Glutamatergic neuron (in vitro differentiated cells): ENCODE measurements around the gene RPS27. TPM values are rescaled to one million over a fixed set of nuclear protein-coding genes. Genes with fewer than 3 reads are reported as not detected.

Experiments used
- DNase-seq: peaks from one replicate; pipeline ENCODE4 v3.0.0; 2022
- H3K27ac Mint-ChIP-seq: one replicate; pipeline ENCODE4 v1.8.0; 2020; ENCODE audit warnings: mild to moderate bottlenecking, mixed read lengths, inconsistent platforms; ENCODE audit not compliant: unreplicated experiment
- H3K27me3 Mint-ChIP-seq: one replicate; pipeline ENCODE4 v1.8.0; 2020; ENCODE audit warnings: mild to moderate bottlenecking, moderate library complexity, mixed read lengths, inconsistent platforms; ENCODE audit not compliant: unreplicated experiment
- H3K36me3 Mint-ChIP-seq: one replicate; pipeline ENCODE4 v1.8.0; 2020; ENCODE audit warnings: mild to moderate bottlenecking, mixed read lengths, inconsistent platforms; ENCODE audit not compliant: unreplicated experiment
- H3K4me1 Mint-ChIP-seq: one replicate; pipeline ENCODE4 v1.8.0; 2020; ENCODE audit warnings: mild to moderate bottlenecking, low read depth, mixed read lengths, inconsistent platforms; ENCODE audit not compliant: unreplicated experiment
- H3K4me3 Mint-ChIP-seq: one replicate; pipeline ENCODE4 v1.8.0; 2020; ENCODE audit warnings: mild to moderate bottlenecking, mixed read lengths, inconsistent platforms; ENCODE audit not compliant: unreplicated experiment
- H3K9me3 Mint-ChIP-seq: one replicate; pipeline ENCODE4 v1.8.0; 2020; ENCODE audit warnings: mild to moderate bottlenecking, moderate library complexity, mixed read lengths, inconsistent platforms; ENCODE audit not compliant: unreplicated experiment
- total RNA-seq: library from RNA; stranded (reverse); fragmentation: NEBNext Ultra II Directional; extraction: Animal tissue kit (Norgen Biotek cat#: 25700); gene quantifications from one replicate; pipeline ENCODE4 v1.2.1, GENCODE V29; 2021; ENCODE audit not compliant: unreplicated experiment
- TF ChIP-seq, protein P1 (sequence below): fragments of 200-600 bp; sonication (generic); IDR thresholded peaks from one replicate; pipeline ENCODE4 v1.5.0; 2021; ENCODE audit not compliant: partially characterized antibody, unreplicated experiment

Gene RPS27
- total RNA-seq, 1 donor from 2014 or later: 881 TPM

GRCh38 chr1:153951183-153951582, 39.4 kb upstream of the RPS27 start:
- TF ChIP-seq, protein P1, sequence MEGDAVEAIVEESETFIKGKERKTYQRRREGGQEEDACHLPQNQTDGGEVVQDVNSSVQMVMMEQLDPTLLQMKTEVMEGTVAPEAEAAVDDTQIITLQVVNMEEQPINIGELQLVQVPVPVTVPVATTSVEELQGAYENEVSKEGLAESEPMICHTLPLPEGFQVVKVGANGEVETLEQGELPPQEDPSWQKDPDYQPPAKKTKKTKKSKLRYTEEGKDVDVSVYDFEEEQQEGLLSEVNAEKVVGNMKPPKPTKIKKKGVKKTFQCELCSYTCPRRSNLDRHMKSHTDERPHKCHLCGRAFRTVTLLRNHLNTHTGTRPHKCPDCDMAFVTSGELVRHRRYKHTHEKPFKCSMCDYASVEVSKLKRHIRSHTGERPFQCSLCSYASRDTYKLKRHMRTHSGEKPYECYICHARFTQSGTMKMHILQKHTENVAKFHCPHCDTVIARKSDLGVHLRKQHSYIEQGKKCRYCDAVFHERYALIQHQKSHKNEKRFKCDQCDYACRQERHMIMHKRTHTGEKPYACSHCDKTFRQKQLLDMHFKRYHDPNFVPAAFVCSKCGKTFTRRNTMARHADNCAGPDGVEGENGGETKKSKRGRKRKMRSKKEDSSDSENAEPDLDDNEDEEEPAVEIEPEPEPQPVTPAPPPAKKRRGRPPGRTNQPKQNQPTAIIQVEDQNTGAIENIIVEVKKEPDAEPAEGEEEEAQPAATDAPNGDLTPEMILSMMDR: no peak
- DNase-seq: no peak
- H3K36me3 Mint-ChIP-seq: no peaks in the 10 kb centered on the region
- no peak overlapping the region for H3K4me3 Mint-ChIP-seq
- H3K4me1 Mint-ChIP-seq: peaks cover 13% of the 10 kb centered on the region
- H3K27me3 Mint-ChIP-seq: peaks cover 6% of the 10 kb centered on the region
- peaks cover 3% of the 10 kb centered on the region for H3K9me3 Mint-ChIP-seq
- peak overlapping the region; percentile 31 for H3K27ac Mint-ChIP-seq

GRCh38 chr1:153951801-153952200, 38.8 kb upstream of the RPS27 start:
- no peak overlapping the region for H3K27ac Mint-ChIP-seq
- peaks cover 3% of the 10 kb centered on the region for H3K9me3 Mint-ChIP-seq
- TF ChIP-seq, protein P1: no peak
- no peak overlapping the region for H3K4me3 Mint-ChIP-seq
- H3K4me1 Mint-ChIP-seq: peaks cover 18% of the 10 kb centered on the region
- DNase-seq: no peak
- peaks cover 6% of the 10 kb centered on the region for H3K27me3 Mint-ChIP-seq
- H3K36me3 Mint-ChIP-seq: no peaks in the 10 kb centered on the region

DNA sequence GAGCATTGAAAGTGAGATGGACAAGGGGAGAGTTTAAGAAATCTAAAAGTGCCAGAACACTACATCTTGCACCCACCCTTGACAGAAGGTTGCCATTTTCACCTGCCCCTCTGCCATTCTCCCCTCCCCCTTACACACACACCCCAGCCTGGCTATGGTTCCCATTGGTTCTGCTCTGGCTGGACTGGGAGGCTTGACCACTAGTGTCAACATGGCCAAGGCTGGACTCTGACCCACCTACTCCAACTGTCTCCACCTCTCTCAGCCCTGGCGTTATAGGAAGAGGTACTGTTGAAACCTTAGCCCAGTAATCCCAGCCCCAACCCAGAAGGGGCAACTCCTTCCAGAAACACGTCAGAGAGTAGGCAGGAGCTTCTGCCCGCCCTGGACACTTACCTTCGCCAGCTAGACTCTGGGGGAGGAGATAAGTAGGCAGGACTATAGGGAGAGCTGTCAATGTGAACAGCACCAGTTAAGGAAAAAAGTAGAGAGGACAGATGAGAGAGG, 36.6 kb upstream of the RPS27 start:
- no peak overlapping the region for H3K4me3 Mint-ChIP-seq
- peaks cover 10% of the 10 kb centered on the region for H3K27me3 Mint-ChIP-seq
- peak overlapping the region; percentile 30 for H3K27ac Mint-ChIP-seq
- peaks cover 9% of the 10 kb centered on the region for H3K9me3 Mint-ChIP-seq
- TF ChIP-seq, protein P1: no peak
- no peaks in the 10 kb centered on the region for H3K36me3 Mint-ChIP-seq
- H3K4me1 Mint-ChIP-seq: peaks cover 21% of the 10 kb centered on the region
- DNase-seq: no peak

DNA sequence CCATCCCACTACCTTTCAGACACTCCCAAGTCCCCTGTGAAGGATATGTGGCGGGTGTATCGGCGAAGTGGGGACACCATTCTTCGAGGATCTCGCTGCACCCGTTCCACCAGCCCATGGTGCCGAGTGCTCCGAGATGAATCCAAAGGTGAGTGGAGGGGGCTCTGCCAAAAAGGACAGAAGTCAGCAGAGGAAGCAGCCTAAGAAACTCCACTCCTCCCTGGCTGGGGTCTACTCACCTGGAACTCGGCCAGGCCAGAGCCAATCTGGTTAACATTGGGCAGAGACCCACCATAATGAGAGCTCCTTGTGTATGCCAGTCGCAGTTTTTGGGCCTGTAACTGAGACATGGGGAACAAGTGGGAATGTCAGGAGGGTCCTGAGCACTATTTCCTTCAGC, 35.7 kb upstream of the RPS27 start:
- peaks cover 9% of the 10 kb centered on the region for H3K9me3 Mint-ChIP-seq
- peaks cover 25% of the 10 kb centered on the region for H3K4me1 Mint-ChIP-seq
- DNase-seq: no peak
- H3K36me3 Mint-ChIP-seq: no peaks in the 10 kb centered on the region
- no peak overlapping the region for H3K4me3 Mint-ChIP-seq
- TF ChIP-seq, protein P1: no peak
- peaks cover 13% of the 10 kb centered on the region for H3K27me3 Mint-ChIP-seq
- no peak overlapping the region for H3K27ac Mint-ChIP-seq

DNA sequence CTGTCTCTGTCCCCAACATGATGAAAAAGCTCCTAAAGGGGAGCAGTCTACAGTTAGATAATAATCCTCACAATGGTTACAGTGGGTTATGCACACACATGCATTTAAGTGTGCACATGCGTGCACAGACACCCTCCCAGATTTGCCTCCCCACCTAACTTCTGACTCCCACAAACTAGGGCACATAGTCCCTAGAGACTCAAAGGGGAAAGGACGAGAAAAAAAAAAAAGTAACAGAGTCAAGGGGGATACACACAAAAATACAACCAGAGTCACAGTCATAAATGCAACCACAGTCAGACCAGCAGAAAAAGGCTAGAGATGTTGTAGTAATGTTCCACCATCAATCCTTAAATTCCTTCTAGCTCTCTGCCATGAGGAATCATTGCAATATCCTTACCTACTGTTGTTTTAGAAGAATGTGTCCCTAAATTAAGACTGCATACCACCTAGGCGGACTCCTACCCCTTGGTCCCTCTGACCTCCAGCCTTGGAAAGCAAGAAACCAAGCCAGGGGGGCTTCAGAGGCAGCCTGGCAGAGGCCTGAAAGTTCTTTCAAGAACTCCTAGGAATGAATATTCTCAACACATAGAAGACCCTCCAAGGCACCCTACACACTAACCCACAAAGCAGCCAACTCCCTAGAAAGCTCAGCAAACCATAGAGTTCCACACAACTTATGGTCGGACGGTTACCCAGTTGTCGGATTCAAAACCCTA, 33.4 kb upstream of the RPS27 start:
- peaks cover 32% of the 10 kb centered on the region for H3K4me1 Mint-ChIP-seq
- H3K27me3 Mint-ChIP-seq: peaks cover 14% of the 10 kb centered on the region
- H3K36me3 Mint-ChIP-seq: no peaks in the 10 kb centered on the region
- peak overlapping the region; percentile 93 for H3K4me3 Mint-ChIP-seq
- TF ChIP-seq, protein P1: no peak
- H3K9me3 Mint-ChIP-seq: peaks cover 9% of the 10 kb centered on the region
- H3K27ac Mint-ChIP-seq: peak overlapping the region; percentile 94
- DNase-seq: no peak
